Upper lobe of left lung (tissue), 4 donors: ENCODE data around the gene CADM3.

ENCODE experiments used
- POLR2A ChIP-seq, 4 donors: fragments of 450-650 bp; IDR thresholded peaks; one replicate each; pipeline ENCODE4 v1.5.1; 2016 to 2017; ENCODE audit warnings: antibody characterized with exemption in 4 of 4, mild to moderate bottlenecking in 2 of 4
- TF ChIP-seq, protein P1 (sequence below), 6 experiments: fragments of 450-650 bp in 4 of 6; fragments of 200-600 bp in 2 of 6; sonication (generic) in 2 of 6; IDR thresholded peaks; one replicate each; pipeline ENCODE4 v1.5.1; 2016 to 2019; ENCODE audit warnings: antibody characterized with exemption in 6 of 6

DNA sequence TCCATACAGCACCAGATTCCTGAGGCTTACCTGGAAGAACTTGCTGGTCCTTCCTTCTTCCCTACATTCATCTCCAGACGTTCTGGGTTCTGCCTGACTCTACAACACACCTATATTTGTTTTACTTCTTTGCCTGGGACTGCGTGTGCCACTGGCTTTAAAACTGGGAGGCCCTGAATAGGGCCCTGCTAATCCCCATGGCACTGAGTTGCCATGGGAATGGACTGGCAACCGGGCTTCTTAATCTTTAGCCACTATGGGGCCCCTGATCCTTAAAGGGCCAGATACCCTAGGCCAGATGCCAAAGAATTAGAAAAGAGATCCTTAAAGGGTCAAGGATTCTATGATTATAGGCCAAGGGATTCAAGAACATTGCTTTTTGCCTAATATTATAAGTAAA, 24.4 kb upstream of the CADM3 start:
- TF ChIP-seq, protein P1, sequence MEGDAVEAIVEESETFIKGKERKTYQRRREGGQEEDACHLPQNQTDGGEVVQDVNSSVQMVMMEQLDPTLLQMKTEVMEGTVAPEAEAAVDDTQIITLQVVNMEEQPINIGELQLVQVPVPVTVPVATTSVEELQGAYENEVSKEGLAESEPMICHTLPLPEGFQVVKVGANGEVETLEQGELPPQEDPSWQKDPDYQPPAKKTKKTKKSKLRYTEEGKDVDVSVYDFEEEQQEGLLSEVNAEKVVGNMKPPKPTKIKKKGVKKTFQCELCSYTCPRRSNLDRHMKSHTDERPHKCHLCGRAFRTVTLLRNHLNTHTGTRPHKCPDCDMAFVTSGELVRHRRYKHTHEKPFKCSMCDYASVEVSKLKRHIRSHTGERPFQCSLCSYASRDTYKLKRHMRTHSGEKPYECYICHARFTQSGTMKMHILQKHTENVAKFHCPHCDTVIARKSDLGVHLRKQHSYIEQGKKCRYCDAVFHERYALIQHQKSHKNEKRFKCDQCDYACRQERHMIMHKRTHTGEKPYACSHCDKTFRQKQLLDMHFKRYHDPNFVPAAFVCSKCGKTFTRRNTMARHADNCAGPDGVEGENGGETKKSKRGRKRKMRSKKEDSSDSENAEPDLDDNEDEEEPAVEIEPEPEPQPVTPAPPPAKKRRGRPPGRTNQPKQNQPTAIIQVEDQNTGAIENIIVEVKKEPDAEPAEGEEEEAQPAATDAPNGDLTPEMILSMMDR (IDR thresholded peaks at IDR 0.05): no peak
- TF ChIP-seq POLR2A (IDR thresholded peaks at IDR 0.05): no peak
